ENCODE measurements around the gene ITLN1.
A peak's percentile ranks its signal among the peaks of the same experiment; 100 is the strongest.

Gene ITLN1

DNA sequence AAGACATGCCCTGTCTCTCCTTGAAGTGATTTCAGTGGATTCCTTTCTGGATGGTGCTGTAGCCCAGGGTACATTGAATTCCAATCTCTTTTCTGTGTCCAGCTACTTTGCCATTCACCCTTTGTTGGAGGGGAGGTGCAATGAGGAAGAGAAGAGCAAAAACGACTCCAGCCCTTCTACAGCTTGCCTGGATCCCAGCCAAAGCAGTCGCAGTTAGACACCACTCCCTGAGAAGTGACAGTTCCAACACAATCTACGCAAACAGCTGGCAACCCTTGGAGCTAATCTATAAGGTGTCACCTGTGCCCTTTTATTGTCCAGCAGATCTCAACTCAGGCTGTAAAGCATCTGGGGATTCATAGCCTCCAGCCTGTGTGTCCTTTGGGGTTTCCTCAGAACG is 26.9 kb downstream of the ITLN1 start:
- no peak for DNase-seq (ENCODE audit: low spot score)

DNA sequence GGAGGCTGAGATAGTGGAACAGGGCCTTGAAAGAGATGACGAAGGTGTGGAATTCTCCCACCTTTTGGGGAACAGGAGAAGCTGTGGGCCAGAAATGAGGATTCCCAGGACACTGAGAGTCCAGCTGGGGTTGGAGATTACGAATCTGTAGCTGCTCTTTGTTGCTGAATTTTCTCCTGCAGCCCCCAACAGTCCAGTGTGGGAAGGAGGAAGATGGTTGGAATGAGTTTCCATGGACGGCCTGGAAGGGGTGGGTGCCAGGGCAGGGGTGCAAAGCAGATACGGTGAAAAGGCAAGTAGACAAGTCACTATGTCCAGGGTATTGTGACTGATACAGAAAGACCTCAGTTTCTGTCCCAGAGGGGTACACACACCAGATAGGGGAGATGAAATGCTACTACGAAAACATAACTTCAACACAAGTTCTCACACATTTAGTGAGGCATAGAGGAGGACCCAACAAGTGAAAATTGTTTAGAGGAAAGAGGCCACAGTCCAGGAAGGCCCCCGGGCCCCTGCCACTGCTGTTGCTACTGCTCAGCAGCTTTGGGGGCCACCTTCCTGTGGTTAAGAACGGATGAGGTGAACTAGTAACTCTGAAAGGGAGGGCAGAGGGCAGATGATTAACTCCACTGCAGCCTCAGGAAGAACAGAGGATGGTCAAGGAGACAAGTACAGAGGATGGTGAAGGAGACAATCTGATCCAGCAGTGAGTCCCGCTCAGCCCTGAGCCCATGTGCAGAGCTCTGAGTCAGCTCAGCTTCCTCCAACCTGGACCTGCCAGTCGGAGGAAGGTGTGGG is 29.6 kb downstream of the ITLN1 start:
- no peak for DNase-seq (ENCODE audit: low spot score)

DNA sequence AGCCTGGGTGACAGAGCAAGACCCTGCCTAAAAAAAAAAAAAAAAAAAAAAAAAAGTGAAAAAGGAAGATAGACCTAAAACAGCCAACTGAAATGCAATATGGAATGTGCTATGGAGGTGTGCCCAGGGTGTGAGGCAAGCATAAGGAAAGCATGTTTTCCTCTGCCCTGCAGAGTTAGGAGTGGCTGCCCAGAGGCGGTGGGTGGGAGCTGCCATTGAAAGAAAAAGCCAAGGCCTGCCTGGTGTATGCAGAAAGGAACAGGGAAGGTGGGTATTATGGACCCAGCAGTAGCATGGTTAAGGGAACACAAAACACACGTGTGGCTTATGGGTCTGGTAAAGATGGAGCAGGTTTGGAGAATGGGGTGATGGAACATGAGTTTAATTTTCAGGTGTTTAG is 31.2 kb downstream of the ITLN1 start:
- no peak for DNase-seq (ENCODE audit: low spot score)

DNA sequence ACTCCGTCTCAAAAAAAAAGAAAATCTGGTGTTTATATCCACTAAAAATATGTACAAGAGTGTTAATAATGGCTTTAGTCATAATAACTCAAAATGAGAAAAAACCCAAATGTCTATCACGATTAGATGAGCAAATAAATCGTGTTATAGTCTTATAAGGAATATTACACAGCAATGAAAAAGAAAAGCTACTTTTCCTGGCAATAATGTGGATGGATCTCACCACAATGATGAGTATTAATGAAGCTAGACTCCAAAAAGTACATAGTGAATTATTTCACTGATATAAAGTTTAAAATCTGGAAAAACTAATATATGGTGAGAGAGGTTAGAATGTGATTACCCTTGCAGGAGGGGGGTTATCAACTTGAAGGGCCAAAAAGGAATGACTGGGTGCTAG is 32.0 kb downstream of the ITLN1 start:
- DNase-seq (ENCODE audit: low spot score): no peak

DNA sequence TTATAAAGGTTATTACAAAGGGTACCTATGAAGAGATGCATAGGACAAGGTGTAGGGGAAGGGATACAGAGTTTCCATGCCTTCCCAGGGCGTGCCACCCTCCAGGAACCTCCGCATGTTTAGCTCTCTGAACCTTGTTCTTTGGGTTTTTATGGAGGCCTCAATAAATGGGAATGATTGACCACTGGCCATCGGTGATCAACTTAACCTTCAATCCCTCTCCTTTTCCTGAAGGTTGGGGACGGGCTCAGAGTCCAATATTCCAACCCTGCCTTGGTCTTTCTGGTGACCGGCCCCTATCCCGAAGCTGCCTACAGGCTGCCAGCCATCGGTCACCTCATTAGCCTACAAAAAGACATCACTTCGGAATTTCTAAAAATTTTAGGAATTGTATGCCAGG is 34.0 kb downstream of the ITLN1 start:
- DNase-seq (ENCODE audit: low spot score): no peak

DNA sequence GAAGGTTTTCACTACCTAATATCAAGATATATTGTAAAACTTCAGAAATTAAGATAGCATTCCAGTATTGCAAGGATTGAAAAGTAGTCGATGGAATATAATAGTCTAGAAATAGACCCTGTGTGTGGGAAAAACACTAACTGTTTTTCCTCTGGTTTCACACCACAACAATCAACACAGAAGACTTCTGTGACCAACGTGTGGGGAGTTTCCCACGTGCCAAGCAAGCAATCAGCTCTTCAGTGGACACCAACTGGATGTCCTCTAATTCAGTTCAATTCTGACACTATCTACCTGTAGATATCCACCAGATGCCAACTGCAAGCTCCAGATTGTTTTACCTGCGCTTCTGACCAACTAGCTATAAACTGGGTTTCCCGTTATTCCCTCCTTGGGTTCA is 34.4 kb downstream of the ITLN1 start:
- DNase-seq (ENCODE audit: low spot score): no peak

DNA sequence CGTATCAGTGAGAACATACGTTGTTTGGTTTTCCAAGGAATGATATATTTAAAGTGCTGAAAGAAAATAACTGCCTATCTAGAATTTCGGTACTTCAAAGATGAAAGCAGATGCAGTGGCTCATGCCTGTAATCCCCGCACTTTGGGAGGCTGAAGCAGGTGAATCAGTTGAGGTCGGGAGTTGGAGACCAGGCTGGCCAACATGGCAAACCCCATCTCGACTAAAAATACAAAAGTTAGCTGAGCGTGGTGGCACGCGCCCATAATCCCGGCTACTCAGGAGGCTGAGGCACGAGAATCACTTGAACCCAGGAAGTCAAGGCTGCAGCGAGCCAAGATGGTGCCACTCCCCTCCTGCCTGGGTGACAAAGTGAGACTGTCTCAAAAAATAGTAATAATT is 38.7 kb downstream of the ITLN1 start:
- no peak for DNase-seq (ENCODE audit: low spot score)

DNA sequence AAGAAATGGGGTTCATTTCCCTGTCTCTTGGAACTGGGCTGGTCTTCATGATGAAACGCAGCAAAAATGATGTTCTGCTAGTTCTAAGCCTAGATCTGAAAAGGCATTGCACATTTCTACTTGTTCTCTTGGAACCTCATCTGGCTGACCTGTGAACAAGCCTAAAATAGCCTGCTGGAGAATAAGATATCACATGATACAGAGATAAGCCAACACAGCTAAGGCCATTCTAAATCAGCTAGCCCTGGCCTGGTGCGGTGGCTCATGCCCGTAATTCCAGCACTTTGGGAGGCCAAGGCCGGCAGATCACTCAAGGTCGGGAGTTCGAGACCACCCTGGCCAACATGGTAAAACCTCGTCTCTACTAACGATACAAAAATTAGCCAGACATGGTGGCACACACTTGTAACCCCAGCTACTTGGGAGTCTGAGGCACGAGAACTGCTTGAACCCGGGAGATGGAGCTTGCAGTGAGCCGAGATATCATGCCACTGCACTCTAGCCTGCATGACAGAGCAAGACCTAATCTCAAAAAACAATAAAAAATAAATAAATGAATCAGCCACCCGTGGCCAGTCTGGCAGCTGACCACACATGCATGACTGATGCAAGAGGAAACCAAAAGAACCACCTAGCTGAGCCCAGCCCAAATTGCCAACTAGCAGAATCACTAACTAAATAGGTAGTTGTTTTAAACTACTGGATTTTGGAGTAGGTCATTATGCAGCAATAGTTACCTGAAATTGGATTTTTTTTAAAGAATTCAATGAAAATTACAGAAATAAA is 40.3 kb downstream of the ITLN1 start:
- DNase-seq (ENCODE audit: low spot score): no peak

DNA sequence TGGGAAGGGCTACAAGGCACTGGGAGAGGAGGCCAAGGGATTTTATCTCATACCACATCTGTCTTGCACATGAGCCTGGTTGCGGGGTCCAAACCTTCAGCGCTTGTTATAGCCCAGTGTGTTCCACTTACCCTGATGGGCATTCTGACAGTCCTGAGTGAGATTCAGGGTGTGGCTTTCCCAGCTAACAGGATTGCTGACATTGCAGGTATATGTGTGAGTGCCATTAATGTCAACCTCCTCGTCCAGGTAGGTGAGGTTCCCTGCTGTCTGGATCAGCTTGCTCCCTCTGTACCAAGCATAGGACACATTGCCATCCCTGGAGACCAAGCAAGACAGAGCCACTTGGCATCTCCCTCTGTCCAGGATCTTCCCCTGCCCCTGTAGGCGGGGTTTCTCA is 43.9 kb downstream of the ITLN1 start:
- DNase-seq (ENCODE audit: low spot score): no peak

DNA sequence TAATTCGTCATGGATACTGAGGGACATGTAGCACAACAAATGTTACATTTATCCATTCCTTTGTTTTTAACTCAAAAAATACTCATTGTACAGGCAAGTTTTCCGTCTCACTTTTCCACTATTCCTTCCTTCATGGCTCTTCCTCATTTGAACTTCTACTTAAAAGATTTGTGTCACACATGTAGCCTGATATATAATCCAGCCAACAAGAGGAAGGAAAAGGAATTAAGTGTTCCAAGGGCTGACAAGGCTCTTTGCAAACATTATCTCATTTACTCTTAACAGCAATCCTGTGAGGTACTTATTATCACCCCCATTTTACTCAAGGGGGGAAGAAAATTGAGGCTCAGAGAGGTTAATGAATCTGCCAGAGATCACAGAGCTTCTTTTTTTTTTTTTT is 45.2 kb downstream of the ITLN1 start:
- no peak for DNase-seq (ENCODE audit: low spot score)

DNA sequence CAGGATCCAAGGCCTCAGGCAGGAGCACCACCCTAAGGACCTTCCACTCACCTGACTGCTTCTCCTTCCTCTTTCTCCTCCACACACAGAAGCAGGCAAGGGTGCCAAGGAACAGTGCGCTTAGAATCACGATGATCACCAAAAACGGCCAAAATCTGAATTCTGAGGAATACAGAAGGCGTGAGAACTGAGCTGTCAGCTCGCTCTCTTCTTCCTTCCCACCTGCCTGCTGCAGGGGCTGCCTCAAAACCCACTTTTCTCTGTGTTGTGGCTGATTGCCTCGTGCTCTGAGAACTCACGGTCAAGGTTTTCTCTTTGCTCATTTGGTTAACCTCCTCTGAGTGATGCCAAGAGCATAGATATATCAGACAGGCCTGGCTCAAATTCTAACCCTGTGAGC is 46.1 kb downstream of the ITLN1 start:
- no peak for DNase-seq (ENCODE audit: low spot score)

DNA sequence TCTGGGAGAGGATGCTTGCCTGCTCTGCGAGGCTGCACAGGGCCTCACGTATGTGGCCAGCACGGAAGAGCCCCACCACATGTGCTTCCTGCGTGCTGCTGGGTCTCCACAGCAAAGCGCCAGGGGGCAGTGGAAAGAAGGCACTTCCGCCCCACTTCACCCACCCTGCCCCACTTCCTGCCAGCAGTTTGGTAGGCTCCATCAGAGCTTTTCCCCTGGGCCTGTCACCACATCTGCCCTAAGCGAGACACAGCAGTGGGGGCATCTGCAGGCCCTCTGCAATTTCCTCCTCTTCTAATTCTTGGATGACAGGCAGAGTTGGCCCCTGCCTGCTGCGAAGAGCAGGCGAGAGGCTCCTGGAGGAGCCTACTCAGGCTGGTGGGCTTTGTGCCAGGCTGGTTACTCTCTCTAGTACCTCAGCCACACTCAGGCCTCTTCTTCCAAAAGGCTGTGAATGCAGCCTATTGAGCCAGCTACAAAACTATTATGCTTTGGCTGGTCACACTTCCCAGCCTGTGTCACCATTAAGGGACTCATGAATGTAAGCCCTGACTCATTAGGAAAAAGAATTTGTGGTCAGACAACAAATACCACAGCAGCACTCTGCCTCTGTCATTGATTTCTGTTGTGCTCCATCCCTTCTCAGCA is 47.3 kb downstream of the ITLN1 start:
- DNase-seq (ENCODE audit: low spot score): no peak

DNA sequence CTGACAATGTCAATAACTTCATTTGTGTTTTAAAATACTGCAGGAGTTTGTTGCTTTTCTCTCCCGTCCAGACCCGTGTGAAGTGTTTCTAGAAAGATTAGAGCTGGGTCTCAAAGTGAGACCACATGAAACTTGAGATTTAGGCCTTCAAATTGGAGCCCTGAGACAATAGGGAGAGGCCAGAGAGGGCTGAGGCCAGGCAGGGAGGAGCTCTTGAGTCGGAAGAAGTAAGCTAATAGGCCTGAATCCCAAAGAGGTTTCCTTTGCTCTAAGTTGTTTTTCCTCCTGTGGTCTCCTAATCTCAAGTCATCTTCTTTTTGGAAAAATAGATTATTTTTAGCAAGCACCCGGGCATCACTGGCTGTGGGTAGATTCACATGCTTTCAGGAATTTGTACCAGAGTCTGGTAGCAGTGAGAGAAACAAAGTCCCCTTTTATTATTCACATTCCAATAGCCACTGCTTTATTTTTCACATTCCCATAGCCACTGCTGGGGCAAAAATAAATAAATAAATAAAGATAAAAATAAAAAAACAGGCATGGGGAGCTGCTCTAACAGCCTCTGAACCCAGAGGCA is 47.9 kb downstream of the ITLN1 start:
- no peak for DNase-seq (ENCODE audit: low spot score)

DNA sequence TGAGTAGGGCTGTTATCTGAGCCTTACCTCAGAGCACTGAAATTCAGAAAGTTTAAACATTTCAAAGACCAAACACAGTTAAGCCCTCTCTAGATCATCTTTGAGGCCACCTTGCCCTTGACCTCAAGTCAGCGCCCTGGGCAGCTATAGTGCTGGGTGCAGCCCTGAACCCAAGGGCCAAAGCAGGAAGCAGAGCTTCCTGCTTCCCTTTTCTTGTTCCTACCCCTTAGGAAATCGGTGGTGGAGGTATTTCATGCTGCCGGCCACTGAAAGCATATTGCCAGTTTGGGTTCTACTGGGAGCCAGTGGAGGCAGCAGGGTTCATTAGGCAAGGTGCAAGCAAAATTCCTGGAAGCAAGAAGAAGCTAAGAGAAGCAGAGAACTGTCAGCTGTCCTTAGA is 48.4 kb downstream of the ITLN1 start:
- no peak for DNase-seq (ENCODE audit: low spot score)

DNA sequence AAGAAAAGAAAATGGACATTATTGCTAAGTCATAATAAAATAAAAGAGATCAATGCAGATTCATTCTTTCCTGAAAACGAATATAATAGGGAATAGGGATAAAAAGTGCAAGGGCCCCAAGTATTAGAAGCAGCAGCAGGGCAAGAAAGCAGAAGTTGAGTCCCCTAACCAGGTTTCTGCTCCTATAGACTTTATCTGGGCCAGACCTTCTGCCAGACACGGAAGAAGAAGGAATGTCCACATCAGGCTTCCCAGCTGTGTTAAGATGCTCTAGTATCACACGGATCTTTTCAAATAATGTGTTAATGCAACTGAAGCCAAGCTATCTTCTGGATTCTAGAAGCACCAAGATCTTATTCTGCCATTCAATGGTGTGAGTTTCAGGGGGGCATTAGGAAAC is 49.2 kb downstream of the ITLN1 start:
- DNase-seq (ENCODE audit: low spot score): no peak

DNA sequence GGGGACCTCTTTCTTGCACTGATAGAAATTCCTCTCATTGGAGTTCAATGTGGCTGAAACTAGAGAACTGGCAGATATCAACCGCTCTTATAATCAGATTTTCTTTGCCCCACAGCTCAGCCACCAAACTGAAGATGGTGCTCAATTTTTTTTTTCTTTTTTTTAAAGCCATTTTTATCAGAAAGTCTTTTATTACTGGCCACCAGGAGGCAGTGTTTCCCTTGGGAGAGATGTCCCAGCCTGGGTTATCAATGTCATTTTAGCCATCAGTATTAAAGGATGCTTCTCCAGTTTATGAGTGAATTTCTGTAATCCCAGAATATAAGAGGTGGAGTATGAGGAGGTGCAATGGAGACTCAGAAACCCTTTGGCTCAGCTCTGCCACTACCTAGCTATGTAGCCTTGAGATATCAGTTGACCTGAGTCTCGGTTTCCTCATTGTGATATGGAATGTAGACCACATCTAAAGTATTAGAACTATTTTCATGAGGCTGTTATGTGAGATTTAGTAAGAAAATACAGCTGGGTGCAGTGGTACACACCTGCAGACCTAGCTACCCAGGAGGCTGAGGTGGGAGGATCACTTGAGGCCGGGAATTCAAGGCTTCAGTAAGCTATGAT is 49.9 kb downstream of the ITLN1 start:
- peak; percentile 4 for DNase-seq (ENCODE audit: low spot score)

DNA sequence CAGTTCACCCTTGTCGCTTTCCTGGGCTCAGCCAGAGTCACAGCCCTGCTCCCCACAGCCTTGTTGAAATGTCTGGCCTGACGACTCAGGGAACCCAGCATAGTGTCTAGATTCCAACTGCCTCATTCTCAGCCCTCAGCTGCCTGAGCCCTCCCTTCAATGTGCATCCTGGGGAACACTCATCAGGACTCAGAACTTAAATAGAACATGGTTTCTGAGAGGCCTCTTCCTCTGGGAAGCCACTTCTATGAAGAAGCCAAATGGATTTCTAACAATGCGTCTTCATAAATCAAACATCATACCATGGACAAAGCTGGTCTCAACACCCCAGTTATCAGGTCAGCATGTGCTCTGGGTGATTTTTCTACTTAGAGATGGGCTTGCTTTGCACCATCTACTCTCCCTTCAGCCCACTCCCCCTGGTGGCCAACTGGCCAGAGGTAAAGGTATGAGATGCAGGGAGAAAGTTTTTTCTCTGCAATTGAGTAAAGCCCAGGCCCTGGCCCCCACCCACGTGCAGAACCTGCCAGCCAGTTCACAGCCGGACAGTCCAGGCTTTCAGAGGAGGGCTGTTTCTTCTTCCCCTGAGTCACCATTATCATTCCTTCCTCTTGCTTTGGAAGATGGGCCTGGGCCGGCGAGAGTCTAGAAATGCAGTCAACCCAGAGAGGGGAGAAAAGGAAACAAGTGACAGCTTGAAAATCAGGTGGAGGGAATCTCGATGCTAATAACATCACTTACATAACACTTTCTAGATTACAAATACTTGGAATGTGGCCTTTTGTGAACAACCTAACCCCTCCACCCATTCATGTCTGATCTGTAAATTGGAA is 54.4 kb downstream of the ITLN1 start:
- DNase-seq (ENCODE audit: low spot score): peak; percentile 28

DNA sequence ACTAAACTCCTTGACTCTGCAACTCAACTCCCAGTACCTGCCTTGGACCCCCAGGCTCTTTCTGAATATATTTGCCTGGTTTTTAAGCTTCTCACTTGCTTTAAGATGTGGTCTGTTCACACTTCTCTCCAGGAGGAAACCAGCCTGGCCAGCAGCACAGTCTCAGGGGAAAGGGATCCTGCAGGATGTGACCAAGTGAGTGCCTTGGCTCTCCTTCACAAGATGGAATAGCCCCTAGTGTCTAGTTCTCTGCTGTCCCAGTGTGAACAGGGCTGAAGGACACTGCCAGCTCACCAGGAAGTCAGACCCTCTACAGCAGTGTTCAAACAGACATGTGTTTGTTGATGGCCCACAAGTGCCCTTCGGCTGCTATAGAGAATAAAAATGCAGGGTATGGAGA is 55.2 kb downstream of the ITLN1 start:
- no peak for DNase-seq (ENCODE audit: low spot score)

DNA sequence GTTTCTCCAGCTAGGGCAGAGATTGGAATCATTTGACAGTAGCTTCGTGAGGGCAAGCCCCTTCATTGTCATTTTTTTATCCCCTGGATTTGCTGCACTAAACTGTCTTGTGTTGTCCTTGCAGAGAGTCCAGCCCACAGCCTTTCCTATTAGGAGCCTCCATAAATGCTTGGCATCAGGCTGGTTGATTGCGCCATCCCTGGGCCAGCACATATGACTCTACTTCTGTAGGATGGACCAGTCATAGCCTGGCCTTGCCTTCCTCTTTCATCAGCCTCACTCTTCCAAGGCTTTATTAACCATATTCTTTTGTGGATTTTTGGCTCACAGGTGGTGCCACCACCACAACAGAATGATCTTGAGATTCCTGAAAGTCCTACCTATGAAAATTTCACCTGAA is 57.6 kb downstream of the ITLN1 start:
- no peak for DNase-seq (ENCODE audit: low spot score)

DNA sequence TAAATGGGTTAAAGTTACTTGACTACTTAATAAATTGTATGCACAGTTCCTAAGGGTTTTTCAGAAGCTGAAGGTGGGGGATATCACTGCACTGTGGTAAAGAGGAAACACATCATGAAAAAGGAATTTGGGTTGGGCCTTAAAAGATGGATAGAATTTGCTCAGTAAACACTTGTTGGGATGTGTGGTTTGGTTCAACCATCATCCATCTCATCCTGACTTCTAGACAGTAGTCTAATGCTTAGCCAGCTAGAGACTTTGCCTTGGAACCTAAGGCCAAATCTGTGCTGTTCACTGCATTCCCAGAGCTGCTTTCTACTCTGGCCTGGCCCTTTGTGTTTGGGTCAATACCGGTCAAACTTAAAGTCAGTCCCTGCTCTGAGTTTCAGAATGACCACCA is 58.4 kb downstream of the ITLN1 start:
- DNase-seq (ENCODE audit: low spot score): no peak
